CD4-positive, alpha-beta T cell treated with Interleukin-15 for 1 hour (primary cell): ENCODE results near the gene CDIP1.
A peak's percentile ranks its signal among the peaks of the same experiment; 100 is the strongest.

Experiments used
- DNase-seq: peaks from one replicate; pipeline ENCODE4 v3.0.0-alpha.2; 2020

CDIP1 gene

DNA sequence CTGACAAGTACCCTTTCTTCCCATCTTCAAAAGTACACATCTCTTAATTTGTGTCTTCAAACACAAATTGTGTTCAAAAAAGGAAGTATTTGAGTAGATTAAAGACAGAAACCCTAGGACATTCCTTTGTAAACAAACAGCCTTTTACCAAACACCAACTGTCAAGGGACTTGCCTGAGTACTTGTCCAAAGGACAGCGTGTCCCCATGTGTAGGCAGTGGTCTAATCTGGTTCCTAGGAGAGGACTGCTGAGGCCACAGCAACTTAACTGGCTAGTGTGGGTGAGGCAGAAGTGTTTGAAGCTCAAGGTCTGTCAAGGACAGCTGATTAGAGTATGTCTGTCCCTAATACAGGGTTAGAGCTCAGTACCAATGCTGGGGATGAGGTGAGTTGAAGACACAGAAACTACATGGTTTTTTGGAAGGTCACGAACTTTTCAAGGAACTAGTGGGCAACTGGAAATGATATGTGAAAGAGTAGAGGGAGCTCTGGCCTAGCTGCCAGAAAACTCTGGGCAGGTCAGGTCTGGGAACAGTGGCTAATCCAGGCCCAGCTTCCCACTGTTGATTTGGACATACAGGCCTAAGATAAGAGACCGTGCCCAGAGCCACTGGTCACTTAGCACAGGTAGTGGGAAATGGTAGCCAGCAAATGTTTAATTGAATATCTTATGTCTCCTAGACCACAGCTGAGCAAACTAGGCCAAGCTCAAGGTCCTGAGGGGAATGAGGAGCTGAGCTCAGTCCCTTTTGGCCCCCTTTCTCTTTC lies 52.3 kb downstream of the CDIP1 start:
- DNase-seq: no peak

- DNase-seq: no peak
Observed at GRCh38 chr16:4481963-4482362, 56.6 kb downstream of the CDIP1 start.

- DNase-seq: no peak
Observed at GRCh38 chr16:4481526-4481925, 57.0 kb downstream of the CDIP1 start.

- peak; percentile 29 for DNase-seq
Observed at GRCh38 chr16:4477966-4478365, 60.6 kb downstream of the CDIP1 start.

DNA sequence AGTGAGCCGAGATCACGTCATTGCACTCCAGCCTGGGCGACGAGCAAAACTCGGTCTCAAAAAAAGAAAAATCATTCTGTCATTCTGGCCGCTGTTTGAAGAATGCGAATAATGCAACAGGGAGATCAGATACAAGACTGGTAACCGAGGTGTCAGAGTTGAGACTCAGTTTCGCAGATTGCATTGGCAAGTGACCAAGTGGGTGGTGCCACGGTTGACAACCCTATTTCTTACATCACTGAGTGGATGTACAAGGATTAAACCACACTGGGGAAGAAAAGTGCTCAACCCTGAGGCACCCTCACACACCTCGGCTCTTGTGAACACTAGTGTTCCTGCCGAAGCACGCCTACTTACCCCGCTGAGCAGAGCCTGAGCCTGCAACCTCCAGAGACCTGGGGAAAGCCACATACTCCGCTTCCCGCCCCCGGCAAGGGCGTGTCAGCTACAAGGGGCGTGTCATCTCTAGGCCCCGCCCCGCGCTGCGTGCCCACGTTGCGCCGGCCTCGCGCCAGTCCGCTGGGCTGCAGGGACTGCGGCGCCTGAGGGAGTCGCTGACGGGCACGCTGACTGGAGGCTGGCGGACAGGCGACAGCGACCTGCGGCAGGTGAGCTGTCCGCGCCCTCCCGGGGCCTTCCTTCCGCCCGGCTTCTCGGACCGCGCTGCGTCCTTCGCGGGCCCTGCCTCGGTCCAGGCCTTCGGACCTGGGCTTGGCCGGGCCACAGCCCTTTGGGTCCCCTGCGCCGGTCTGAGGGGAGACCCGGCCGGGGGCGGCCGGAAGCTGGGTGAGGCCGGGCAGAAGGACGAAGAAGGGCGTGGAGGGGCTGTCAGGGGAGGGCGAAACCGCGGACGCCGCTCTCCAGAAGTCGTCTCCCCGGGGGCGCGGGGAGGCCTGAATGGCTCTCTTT lies 62.4 kb downstream of the CDIP1 start, which contains the start of gene HMOX2:
HMOX2 (plus strand) TSS at position 519 of the 909 bp plus-strand sequence. CDS start 29,127 bp downstream, outside the sequence.
- peak; percentile 94 for DNase-seq

DNA sequence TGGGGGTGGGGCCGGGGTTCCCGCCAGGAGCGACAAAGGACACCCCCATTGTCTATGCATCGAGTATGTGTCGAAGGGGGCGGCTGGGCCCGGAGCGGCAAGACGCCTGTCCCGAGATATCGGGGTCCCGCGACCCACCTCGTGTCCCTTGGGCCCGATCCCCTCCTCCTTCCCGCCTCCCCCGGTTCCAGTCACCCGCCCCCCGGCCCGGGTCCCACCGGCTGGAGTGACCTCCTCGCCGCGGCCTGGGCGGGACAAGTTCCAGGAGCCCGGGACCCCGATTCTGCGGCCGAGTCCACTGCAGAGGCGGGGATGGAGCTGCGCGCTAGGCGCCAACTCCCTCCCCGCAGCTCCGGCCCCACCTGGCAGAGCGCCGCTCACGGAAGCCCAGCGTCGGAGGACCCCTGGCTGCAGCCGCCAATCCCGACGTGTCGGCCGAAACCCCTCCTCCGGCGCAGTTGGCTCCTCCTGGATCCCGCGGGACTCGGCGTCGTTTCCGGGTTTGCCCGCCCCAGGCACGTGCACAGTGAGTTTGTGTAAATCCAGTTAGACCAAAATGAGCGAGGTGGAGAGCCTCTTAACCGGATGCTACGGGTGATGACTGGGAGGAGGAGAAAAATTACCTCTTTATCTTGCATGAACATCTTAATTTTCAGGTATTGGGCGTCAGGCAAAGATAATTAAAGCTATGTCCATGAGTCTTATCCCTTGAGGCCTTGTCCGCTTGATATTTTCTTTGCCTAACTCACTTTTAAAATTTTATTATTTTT lies 64.2 kb downstream of the CDIP1 start, which contains the start of gene NMRAL1:
NMRAL1 (minus strand) TSS at position 434 of the 770 bp plus-strand sequence. CDS start 493 bp downstream, outside the sequence.
- peak; percentile 85 for DNase-seq

DNA sequence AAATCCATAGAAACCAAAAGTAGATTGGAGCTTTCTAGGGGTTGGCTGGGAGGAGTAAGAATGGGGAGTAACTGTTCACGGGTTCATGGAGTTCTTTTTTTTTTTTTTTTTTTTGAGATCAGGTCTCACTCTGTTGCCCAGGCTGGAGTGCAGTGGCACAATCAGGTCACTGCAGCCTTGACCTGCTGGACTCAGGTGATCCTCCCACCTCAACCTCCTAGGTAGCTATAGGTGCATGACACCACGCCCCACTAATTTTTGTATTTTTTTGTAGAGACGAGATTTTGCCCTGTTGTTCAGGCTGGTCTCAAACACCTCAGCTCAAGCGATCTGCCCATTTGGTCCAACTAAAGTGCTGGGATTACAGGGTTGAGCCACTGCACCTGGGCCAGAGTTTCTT lies 65.7 kb downstream of the CDIP1 start:
- DNase-seq: no peak

DNA sequence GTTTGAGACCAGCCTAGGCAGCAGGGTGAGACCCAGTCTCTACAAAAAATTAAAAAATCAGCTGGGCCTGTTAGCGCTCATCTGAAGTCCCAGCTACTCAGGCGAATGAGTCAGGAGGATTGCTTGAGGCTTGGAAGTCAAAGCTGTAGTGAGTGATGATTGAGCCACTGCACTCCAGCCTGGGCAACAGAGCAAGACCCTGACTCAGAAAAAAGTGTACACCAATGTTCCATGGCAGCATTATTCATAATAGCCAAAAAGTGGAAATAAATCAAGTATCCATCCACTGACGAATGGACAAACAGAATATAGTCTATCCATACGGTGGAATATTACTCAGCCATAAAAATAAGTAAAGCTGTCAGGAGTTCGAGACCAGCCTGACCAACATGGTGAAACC lies 66.7 kb downstream of the CDIP1 start:
- no peak for DNase-seq

DNA sequence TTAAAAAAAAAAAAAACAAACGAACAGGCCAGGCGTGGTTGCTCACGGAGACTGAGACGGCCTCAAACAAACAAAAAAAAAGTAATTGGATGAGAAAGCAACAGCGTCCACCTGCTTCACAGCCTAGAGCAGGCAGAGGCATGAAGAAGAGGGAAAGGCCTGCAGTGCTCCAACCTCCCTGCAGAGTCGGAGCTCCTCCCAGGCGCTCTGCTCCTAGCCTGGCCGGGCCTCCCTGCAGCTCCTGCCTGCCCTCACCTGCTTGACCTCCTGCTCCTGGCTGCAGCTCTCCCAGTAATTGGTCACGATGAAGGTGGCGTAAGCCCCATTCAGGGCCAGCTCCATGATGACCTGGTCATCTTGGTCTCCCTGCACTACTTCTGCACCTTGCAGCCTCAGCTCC lies 69.6 kb downstream of the CDIP1 start:
- DNase-seq: no peak

GRCh38 chr16:4467916-4468315 lies 70.7 kb downstream of the CDIP1 start:
- DNase-seq: no peak

GRCh38 chr16:4465977-4466779 lies 72.4 kb downstream of the CDIP1 start:
- DNase-seq: peak; percentile 74

- no peak for DNase-seq
Observed at GRCh38 chr16:4463522-4464163, 74.9 kb downstream of the CDIP1 start.

GRCh38 chr16:4461250-4462085 lies 77.1 kb downstream of the CDIP1 start:
- DNase-seq: no peak

GRCh38 chr16:4460936-4461249 lies 77.7 kb downstream of the CDIP1 start:
- DNase-seq: no peak
